HepG2 (cell line): Measurements from ENCODE around the gene TM4SF20. TPM values are rescaled to one million over a fixed set of nuclear protein-coding genes. Genes with fewer than 3 reads are reported as not detected.

Experiments
- ADNP ChIP-seq: sonication (generic); formaldehyde crosslinking; IDR thresholded peaks from 2 replicates; pipeline ENCODE4 v1.4.0; 2020; ENCODE audit warnings: missing genetic modification reagents
- AGO1 ChIP-seq: fragments of 200-400 bp; formaldehyde crosslinking; IDR thresholded peaks from 2 replicates; pipeline ENCODE4 v1.6.1; 2017; ENCODE audit warnings: mild to moderate bottlenecking, low read depth, low read length, moderate library complexity; ENCODE audit not compliant: poor library complexity, severe bottlenecking
- ATF7 ChIP-seq, 2 experiments: fragments of 450-650 bp in 1 of 2; sonication (generic) in 1 of 2; formaldehyde crosslinking in 1 of 2; IDR thresholded peaks; 2 replicates each; pipeline versions ENCODE4 v1.4.0 to v1.6.1; 2016 to 2020; ENCODE audit warnings: antibody characterized with exemption in 1 of 2, mild to moderate bottlenecking in 1 of 2, missing genetic modification reagents in 1 of 2
- BORCS8-MEF2B ChIP-seq: sonication (generic); formaldehyde crosslinking; IDR thresholded peaks from 2 replicates; pipeline ENCODE4 v1.8.0; 2022; ENCODE audit warnings: mild to moderate bottlenecking, missing genetic modification reagents
- DR1 ChIP-seq: sonication (generic); formaldehyde crosslinking; IDR thresholded peaks from 2 replicates; pipeline ENCODE4 v1.8.0; 2021; ENCODE audit warnings: mild to moderate bottlenecking, missing genetic modification reagents, inconsistent platforms
- GABPA ChIP-seq, 2 experiments: IDR thresholded peaks; 2 replicates each; pipeline ENCODE4 v1.6.1; 2011 to 2016; ENCODE audit warnings: low read depth in 2 of 2, low read length in 1 of 2, missing biosample characterization in 1 of 2, missing genetic modification characterization in 1 of 2
- GABPB1 ChIP-seq: IDR thresholded peaks from 2 replicates; pipeline ENCODE4 v1.6.1; 2016; ENCODE audit warnings: mild to moderate bottlenecking, missing genetic modification reagents, moderate library complexity, missing compliant biosample characterization
- GMEB2 ChIP-seq: IDR thresholded peaks from 2 replicates; pipeline ENCODE4 v1.6.1; 2016; ENCODE audit warnings: missing biosample characterization, missing genetic modification reagents, low read depth
- HMG20A ChIP-seq: IDR thresholded peaks from 2 replicates; pipeline ENCODE4 v1.6.1; 2016; ENCODE audit warnings: borderline replicate concordance
- IKZF4 ChIP-seq: sonication (generic); formaldehyde crosslinking; IDR thresholded peaks from 2 replicates; pipeline ENCODE4 v1.5.1; 2020; ENCODE audit warnings: borderline replicate concordance, mild to moderate bottlenecking, low read depth, missing genetic modification reagents; ENCODE audit errors: not compliant biosample characterization
- ISL2 ChIP-seq: sonication (generic); formaldehyde crosslinking; IDR thresholded peaks from 2 replicates; pipeline ENCODE4 v1.5.0; 2020; ENCODE audit warnings: missing genetic modification reagents
- KDM2A ChIP-seq: sonication (generic); formaldehyde crosslinking; IDR thresholded peaks from 2 replicates; pipeline ENCODE4 v1.4.0; 2020; ENCODE audit warnings: low read depth, missing genetic modification reagents, borderline replicate concordance
- KLF15 ChIP-seq: sonication (generic); formaldehyde crosslinking; IDR thresholded peaks from 2 replicates; pipeline ENCODE4 v1.8.1; 2023; ENCODE audit warnings: borderline replicate concordance, mild to moderate bottlenecking, inconsistent platforms, missing genetic modification reagents, mixed read lengths
- MEIS1 ChIP-seq: sonication (generic); formaldehyde crosslinking; IDR thresholded peaks from 2 replicates; pipeline ENCODE4 v1.9.0; 2021; ENCODE audit warnings: mild to moderate bottlenecking, missing genetic modification reagents, moderate library complexity, borderline replicate concordance
- MTA1 ChIP-seq: sonication (generic); formaldehyde crosslinking; IDR thresholded peaks from 2 replicates; pipeline ENCODE4 v1.4.0; 2020; ENCODE audit warnings: missing genetic modification reagents, mild to moderate bottlenecking, borderline replicate concordance
- MZF1 ChIP-seq: sonication (generic); formaldehyde crosslinking; IDR thresholded peaks from 2 replicates; pipeline ENCODE4 v1.8.1; 2023; ENCODE audit warnings: mild to moderate bottlenecking, missing genetic modification reagents, borderline replicate concordance
- NBN ChIP-seq: fragments of 450-650 bp; conservative IDR thresholded peaks from 2 replicates; pipeline ENCODE4 v1.6.1; 2017
- RCOR2 ChIP-seq: IDR thresholded peaks from 2 replicates; pipeline ENCODE4 v1.6.1; 2016; ENCODE audit warnings: missing biosample characterization, missing genetic modification reagents
- SMAD3 ChIP-seq: sonication (generic); formaldehyde crosslinking; IDR thresholded peaks from 2 replicates; pipeline ENCODE4 v1.4.0; 2020; ENCODE audit warnings: missing genetic modification reagents
- SP2 ChIP-seq: sonication (generic); formaldehyde crosslinking; IDR thresholded peaks from 2 replicates; pipeline ENCODE4 v1.5.1; 2020; ENCODE audit warnings: mild to moderate bottlenecking, missing genetic modification reagents
- SP5 ChIP-seq: IDR thresholded peaks from 2 replicates; pipeline ENCODE4 v1.6.1; 2016; ENCODE audit warnings: low read depth, borderline replicate concordance
- TEAD3 ChIP-seq: optimal IDR thresholded peaks from 2 replicates; pipeline ENCODE3; 2016; ENCODE audit warnings: borderline replicate concordance
- TFE3 ChIP-seq: IDR thresholded peaks from 2 replicates; pipeline ENCODE4 v1.6.1; 2016
- ZBTB34 ChIP-seq: sonication (generic); formaldehyde crosslinking; IDR thresholded peaks from 2 replicates; pipeline ENCODE4 v1.8.0; 2022; ENCODE audit warnings: mild to moderate bottlenecking, missing genetic modification reagents
- ZNF234 ChIP-seq: sonication (generic); formaldehyde crosslinking; conservative IDR thresholded peaks from 2 replicates; pipeline ENCODE4 v1.5.1; 2020; ENCODE audit warnings: mild to moderate bottlenecking, missing genetic modification reagents
- ZNF891 ChIP-seq: sonication (generic); formaldehyde crosslinking; IDR thresholded peaks from 2 replicates; pipeline ENCODE4 v1.5.0; 2020; ENCODE audit warnings: mild to moderate bottlenecking, missing genetic modification reagents
- polyA plus RNA-seq, 8 experiments: library from polyadenylated mRNA; depleted of rRNA in 3 of 8; stranded (reverse) in 7 of 8; unstranded in 1 of 8; fragments of >200 nt; fragmentation: Illumina TruSeq in 4 of 8; extraction: Trizol in 4 of 8; gene quantifications; 2 replicates each; pipeline versions ENCODE4 v1.2.1 to v1.2.3, GENCODE V29; 2011 to 2016; ENCODE audit warnings: low read depth in 4 of 8, missing spikeins in 1 of 8, mixed read lengths in 1 of 8; ENCODE audit not compliant: insufficient read depth in 1 of 8
- total RNA-seq, 5 experiments: library from RNA; depleted of rRNA; stranded (reverse); fragments of >200 nt; fragmentation: Illumina TruSeq; extraction: Trizol; gene quantifications; 2 replicates each; pipeline ENCODE4 v1.2.3, GENCODE V29; 2016; ENCODE audit warnings: low read depth in 1 of 5

Gene TM4SF20
- total and polyA plus RNA-seq, 2 of the 13 experiments (the other 11 are each of a cell fraction or from before 2014, with no cell fraction given), result not detected

- TF ChIP-seq KLF15 (CRISPR knock-in tag), result no peak
- no peak for TF ChIP-seq GABPB1
- no peak for TF ChIP-seq ZNF891 (CRISPR knock-in tag)
- no peak for TF ChIP-seq KDM2A (CRISPR knock-in tag)
- TF ChIP-seq SP5 (CRISPR knock-in tag), result no peak
- TF ChIP-seq ADNP (CRISPR knock-in tag), result no peak
- TF ChIP-seq BORCS8-MEF2B (CRISPR knock-in tag), result no peak
- TF ChIP-seq ATF7 (IDR thresholded peaks at IDR 0.05), result no peak
- TF ChIP-seq ATF7 (CRISPR knock-in tag; IDR thresholded peaks at IDR 0.05), result no peak
- no peak for TF ChIP-seq ZBTB34 (CRISPR knock-in tag)
- no peak for TF ChIP-seq TFE3 (CRISPR knock-in tag)
- TF ChIP-seq MTA1 (CRISPR knock-in tag), result no peak
- TF ChIP-seq MEIS1 (CRISPR knock-in tag), result no peak
- no peak for TF ChIP-seq DR1 (CRISPR knock-in tag)
- TF ChIP-seq HMG20A, result no peak
- 0 out of 2 replicates have a peak, but pooled peaks have one; percentile 12 for TF ChIP-seq ISL2 (CRISPR knock-in tag)
- no peak for TF ChIP-seq IKZF4 (CRISPR knock-in tag)
- TF ChIP-seq NBN, result no peak
- TF ChIP-seq GABPA (IDR thresholded peaks at IDR 0.05; ENCODE audit: low read depth, low read length), result no peak
- TF ChIP-seq GABPA (CRISPR knock-in tag; IDR thresholded peaks at IDR 0.05; ENCODE audit: low read depth), result no peak
- TF ChIP-seq RCOR2 (CRISPR knock-in tag), result no peak
- TF ChIP-seq SMAD3 (CRISPR knock-in tag), result no peak
- TF ChIP-seq MZF1, result no peak
- TF ChIP-seq SP2, result no peak
- no peak for TF ChIP-seq GMEB2 (CRISPR knock-in tag)
- TF ChIP-seq ZNF234, result no peak
- no peak for TF ChIP-seq AGO1
- no peak for TF ChIP-seq TEAD3 (CRISPR knock-in tag)
Measured at GRCh38 chr2:227339098-227339599, 40.0 kb downstream of the TM4SF20 start (continued).
